HEK293T (cell line): ENCODE measurements around the gene RAN.

Experiments used
- BHLHE40 ChIP-seq: fragments of 450-650 bp; IDR thresholded peaks from 2 replicates; pipeline ENCODE4 v1.6.1; 2016; ENCODE audit warnings: mild to moderate bottlenecking, moderate library complexity, borderline replicate concordance
- CTBP1 ChIP-seq: fragments of 450-650 bp; IDR thresholded peaks from 2 replicates; pipeline ENCODE4 v1.6.1; 2016; ENCODE audit warnings: borderline replicate concordance
- ELF4 ChIP-seq: fragments of 450-650 bp; IDR thresholded peaks from 2 replicates; pipeline ENCODE4 v1.6.1; 2017; ENCODE audit warnings: antibody characterized with exemption
- FOXK2 ChIP-seq: fragments of 450-650 bp; IDR thresholded peaks from 2 replicates; pipeline ENCODE4 v1.6.1; 2016; ENCODE audit warnings: mild to moderate bottlenecking
- FOXM1 ChIP-seq: fragments of 450-650 bp; IDR thresholded peaks from 2 replicates; pipeline ENCODE4 v1.6.1; 2017; ENCODE audit warnings: mild to moderate bottlenecking, borderline replicate concordance
- HDGF ChIP-seq: fragments of 450-650 bp; IDR thresholded peaks from 2 replicates; pipeline ENCODE4 v1.6.1; 2017; ENCODE audit warnings: antibody characterized with exemption, borderline replicate concordance
- SP1 ChIP-seq: fragments of 450-650 bp; IDR thresholded peaks from 2 replicates; pipeline ENCODE4 v1.6.1; 2017
- SUZ12 ChIP-seq: fragments of 450-650 bp; IDR thresholded peaks from 2 replicates; pipeline ENCODE4 v1.6.1; 2016; ENCODE audit warnings: mild to moderate bottlenecking
- ZNF384 ChIP-seq: fragments of 450-650 bp; IDR thresholded peaks from 2 replicates; pipeline ENCODE4 v1.6.1; 2016
- TF ChIP-seq, protein P1 (sequence below): fragments of 450-650 bp; IDR thresholded peaks from 2 replicates; pipeline ENCODE4 v1.6.1; 2016

DNA sequence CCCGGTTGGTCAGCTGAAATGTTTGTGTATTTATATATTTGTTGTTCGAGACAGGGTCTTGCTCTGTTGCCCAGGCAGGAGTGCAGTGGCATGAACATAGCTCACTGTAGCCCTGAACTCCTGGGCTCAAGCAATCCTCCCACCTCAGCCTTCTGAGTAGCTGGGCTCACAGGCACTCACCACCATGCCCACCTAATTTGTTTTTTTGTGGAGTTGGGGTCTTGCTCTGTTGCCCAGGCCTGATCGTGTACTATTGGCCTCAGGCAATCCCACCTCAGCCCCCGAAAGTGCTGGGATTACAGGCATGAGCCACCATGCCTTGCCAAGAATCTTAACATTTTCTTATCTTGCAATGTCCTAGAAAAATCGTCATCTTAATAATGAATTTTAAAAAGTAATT, 3.3 kb downstream of the RAN start:
- no peak for TF ChIP-seq FOXK2
- TF ChIP-seq FOXM1 = no peak
- no peak for TF ChIP-seq CTBP1
- no peak for TF ChIP-seq SP1
- TF ChIP-seq, protein P1, sequence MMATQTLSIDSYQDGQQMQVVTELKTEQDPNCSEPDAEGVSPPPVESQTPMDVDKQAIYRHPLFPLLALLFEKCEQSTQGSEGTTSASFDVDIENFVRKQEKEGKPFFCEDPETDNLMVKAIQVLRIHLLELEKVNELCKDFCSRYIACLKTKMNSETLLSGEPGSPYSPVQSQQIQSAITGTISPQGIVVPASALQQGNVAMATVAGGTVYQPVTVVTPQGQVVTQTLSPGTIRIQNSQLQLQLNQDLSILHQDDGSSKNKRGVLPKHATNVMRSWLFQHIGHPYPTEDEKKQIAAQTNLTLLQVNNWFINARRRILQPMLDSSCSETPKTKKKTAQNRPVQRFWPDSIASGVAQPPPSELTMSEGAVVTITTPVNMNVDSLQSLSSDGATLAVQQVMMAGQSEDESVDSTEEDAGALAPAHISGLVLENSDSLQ = no peak
- TF ChIP-seq SUZ12 = no peak
- no peak for TF ChIP-seq HDGF
- TF ChIP-seq ELF4 = no peak
- TF ChIP-seq ZNF384 = no peak
- no peak for TF ChIP-seq BHLHE40
